AG08395 (cell line): Measurements from ENCODE around the gene SFXN5.

ENCODE experiments used
- DNase-seq: peaks from one replicate; pipeline ENCODE4 v3.0.0; 2012; ENCODE audit warnings: mixed read lengths, low spot score

Gene SFXN5

GRCh38 chr2:72993147-72993932, 78.2 kb downstream of the SFXN5 start:
- peak; percentile 71 for DNase-seq

- DNase-seq, result no peak
Observed at GRCh38 chr2:72992734-72993102, 78.8 kb downstream of the SFXN5 start.

GRCh38 chr2:72991980-72992733, 79.4 kb downstream of the SFXN5 start:
- no peak for DNase-seq

GRCh38 chr2:72991439-72991725, 80.1 kb downstream of the SFXN5 start:
- no peak for DNase-seq

- DNase-seq, result no peak
Observed at GRCh38 chr2:72990695-72991438, 80.6 kb downstream of the SFXN5 start.

- DNase-seq, result no peak
Observed at GRCh38 chr2:72989770-72990556, 81.5 kb downstream of the SFXN5 start.

GRCh38 chr2:72988726-72989273, 82.7 kb downstream of the SFXN5 start:
- DNase-seq, result no peak

GRCh38 chr2:72988041-72988440, 83.5 kb downstream of the SFXN5 start:
- DNase-seq, result no peak

- no peak for DNase-seq
Observed at GRCh38 chr2:72985891-72986683, 85.4 kb downstream of the SFXN5 start.

- DNase-seq, result no peak
Observed at GRCh38 chr2:72985136-72985535, 86.4 kb downstream of the SFXN5 start.

- DNase-seq, result no peak
Observed at GRCh38 chr2:72984172-72984671, 87.3 kb downstream of the SFXN5 start.

- no peak for DNase-seq
Observed at GRCh38 chr2:72983500-72984161, 87.9 kb downstream of the SFXN5 start.

GRCh38 chr2:72982781-72983499, 88.6 kb downstream of the SFXN5 start:
- no peak for DNase-seq

GRCh38 chr2:72982219-72982618, 89.3 kb downstream of the SFXN5 start:
- peak; percentile 24 for DNase-seq

- no peak for DNase-seq
Observed at GRCh38 chr2:72981536-72981935, 90.0 kb downstream of the SFXN5 start.

GRCh38 chr2:72980535-72981217, 90.8 kb downstream of the SFXN5 start:
- DNase-seq, result peak; percentile 10

GRCh38 chr2:72979896-72980295, 91.6 kb downstream of the SFXN5 start:
- DNase-seq, result no peak

- DNase-seq, result no peak
Observed at GRCh38 chr2:72975017-72975416, 96.5 kb downstream of the SFXN5 start.

- no peak for DNase-seq
Observed at GRCh38 chr2:72974436-72974754, 97.1 kb downstream of the SFXN5 start.
